ENCODE measurements around the gene POMGNT2.

The POMGNT2 gene

DNA sequence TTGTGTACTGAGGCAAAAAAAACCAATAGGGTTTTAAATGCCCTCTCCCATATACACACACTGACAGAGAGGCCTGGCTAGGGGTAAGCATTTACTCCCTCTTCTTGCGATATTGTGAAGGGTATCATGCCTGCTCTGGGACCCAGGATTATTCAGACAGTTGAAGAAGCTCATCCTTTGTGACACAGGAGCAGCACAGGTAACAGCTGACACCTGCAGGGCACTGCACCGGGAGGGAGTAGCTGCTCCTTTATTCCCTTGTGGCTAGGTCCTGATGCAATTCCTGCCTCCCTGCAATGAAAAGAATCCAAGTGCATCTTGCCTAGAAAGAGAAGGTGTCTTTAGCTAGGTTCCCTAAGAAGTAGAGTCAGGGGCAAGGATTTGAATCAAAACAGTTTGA is 23.4 kb downstream of the POMGNT2 start:
- DNase-seq (ENCODE audit: low spot score), result no peak
- TF ChIP-seq, protein P1, sequence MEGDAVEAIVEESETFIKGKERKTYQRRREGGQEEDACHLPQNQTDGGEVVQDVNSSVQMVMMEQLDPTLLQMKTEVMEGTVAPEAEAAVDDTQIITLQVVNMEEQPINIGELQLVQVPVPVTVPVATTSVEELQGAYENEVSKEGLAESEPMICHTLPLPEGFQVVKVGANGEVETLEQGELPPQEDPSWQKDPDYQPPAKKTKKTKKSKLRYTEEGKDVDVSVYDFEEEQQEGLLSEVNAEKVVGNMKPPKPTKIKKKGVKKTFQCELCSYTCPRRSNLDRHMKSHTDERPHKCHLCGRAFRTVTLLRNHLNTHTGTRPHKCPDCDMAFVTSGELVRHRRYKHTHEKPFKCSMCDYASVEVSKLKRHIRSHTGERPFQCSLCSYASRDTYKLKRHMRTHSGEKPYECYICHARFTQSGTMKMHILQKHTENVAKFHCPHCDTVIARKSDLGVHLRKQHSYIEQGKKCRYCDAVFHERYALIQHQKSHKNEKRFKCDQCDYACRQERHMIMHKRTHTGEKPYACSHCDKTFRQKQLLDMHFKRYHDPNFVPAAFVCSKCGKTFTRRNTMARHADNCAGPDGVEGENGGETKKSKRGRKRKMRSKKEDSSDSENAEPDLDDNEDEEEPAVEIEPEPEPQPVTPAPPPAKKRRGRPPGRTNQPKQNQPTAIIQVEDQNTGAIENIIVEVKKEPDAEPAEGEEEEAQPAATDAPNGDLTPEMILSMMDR (IDR thresholded peaks at IDR 0.05; ENCODE audit: extremely low read depth, missing control alignments), result no peak

DNA sequence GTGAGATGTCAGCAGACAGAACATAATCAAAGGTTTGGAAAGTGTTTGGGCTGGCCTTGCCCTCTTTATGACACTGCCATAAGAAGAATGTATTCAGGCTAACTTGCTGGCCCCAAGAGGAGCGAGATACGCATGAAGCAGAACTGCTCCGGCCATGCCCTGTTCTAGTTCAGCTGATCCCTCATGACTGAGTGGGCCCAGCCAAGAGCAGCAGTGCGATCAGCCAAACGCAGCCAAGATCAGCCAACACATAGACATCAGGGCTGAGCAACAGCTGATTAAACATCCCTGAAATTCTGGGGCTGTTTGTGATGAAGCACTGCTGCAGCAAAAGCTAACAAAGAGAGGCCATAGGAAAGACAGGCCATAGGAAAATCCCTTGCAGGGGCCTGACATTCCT is 24.1 kb downstream of the POMGNT2 start:
- TF ChIP-seq, protein P1 (IDR thresholded peaks at IDR 0.05; ENCODE audit: extremely low read depth, missing control alignments), result no peak
- no peak for DNase-seq (ENCODE audit: low spot score)

DNA sequence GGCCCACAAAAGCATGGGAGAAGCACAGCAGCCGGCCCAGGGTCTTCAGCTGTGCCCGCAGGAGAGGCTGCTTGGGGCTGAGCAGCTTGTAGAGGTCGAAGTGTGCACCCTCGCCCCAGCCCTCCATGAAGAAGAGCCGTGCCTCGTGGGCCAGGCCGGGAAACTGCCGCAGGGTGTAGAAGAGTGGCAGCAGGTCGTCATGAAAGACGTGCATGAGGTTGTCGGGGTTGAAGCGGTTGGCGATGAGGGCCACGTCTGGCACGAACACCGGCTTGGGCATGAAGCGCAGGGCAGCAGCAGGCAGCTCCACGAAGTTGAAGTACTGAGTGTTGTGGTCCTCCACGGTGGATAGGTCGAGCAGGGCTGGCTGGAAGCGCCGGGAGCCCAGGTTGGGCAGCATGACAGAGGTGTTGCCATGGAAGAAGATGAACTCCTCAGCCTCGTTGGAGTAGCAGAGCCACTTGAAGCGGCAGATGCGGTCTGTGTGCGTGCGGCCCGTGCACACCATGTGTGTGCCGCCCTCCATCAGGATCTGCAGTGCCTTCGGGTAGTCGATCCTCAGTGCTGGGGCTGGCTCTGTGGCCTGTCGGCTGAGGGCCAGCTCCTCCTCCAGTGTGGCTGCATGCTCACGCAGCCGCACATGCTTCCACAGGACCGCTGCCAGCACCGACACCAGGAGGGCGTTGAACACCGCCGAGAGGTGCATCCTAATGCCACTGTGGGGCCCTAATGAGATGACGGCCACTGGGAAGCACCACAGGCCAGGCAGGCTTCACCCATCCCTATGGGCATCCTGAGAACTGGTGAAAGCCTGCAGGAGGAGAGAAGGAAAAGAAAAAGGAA is 24.9 kb downstream of the POMGNT2 start:
- TF ChIP-seq, protein P1 (IDR thresholded peaks at IDR 0.05; ENCODE audit: extremely low read depth, missing control alignments), result no peak

DNA sequence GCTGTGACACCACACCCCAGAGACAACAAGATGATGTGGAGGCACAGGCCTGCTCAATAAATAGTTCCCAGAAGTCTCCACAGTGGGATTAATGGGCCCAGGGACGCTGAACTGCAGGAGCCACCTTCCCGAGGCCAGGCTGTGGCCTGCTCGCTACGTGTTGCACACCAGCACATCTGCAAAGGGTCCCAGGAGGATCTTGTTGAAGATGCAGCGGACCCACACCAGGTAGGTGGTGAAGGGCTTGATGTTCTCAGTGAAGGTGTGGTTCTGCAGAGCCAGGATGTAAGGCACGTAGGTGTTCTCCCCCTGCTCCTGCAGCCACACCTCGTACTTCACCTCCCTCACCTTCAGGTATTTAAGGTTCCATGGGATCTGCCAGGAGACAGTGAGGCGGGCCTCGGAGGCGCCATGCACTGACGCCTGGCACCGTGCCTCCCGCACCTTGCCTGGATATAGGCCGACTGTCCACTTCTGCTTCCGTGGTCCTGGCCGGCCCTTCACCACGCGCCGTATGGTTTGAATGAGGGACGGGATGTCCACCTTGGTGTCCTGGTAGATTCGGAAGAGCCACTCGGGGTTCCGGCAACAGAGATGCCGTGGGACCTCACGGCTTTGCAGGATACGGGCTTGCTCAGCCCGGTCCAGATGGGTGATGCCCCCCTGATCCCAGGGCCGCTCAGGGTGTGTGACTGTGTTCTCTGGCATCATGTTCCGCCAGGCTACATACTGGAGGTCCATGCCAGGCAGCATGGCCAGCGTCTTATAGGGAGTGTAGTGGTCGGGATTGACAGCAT is 26.1 kb downstream of the POMGNT2 start:
- TF ChIP-seq, protein P1 (IDR thresholded peaks at IDR 0.05; ENCODE audit: extremely low read depth, missing control alignments), result no peak

More for the DNA sequence above, 24.9 kb downstream of the POMGNT2 start:
- no peak for DNase-seq (ENCODE audit: low spot score)

DNA sequence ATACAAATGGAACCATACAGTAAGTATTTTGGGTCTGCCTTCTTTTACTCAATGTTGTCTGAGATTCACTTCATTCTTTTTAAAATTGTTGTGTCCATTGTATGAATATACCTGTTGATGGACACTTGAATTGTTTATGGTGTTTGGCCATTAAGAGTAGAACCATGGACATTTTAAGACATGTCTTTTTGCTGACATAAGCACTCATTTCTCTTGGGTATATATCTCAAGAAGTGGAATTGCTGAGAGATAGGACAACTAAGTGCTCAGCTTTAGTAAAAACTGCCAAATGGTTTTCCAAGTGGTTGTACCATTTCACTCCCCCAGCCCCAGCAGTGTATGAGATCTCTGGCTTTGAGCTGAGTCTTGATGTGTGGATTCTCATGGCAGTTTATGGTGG is 28.2 kb downstream of the POMGNT2 start:
- TF ChIP-seq, protein P1 (IDR thresholded peaks at IDR 0.05; ENCODE audit: extremely low read depth, missing control alignments), result no peak
- no peak for DNase-seq (ENCODE audit: low spot score)

More for the DNA sequence above, 26.1 kb downstream of the POMGNT2 start:
- DNase-seq (ENCODE audit: low spot score), result no peak

DNA sequence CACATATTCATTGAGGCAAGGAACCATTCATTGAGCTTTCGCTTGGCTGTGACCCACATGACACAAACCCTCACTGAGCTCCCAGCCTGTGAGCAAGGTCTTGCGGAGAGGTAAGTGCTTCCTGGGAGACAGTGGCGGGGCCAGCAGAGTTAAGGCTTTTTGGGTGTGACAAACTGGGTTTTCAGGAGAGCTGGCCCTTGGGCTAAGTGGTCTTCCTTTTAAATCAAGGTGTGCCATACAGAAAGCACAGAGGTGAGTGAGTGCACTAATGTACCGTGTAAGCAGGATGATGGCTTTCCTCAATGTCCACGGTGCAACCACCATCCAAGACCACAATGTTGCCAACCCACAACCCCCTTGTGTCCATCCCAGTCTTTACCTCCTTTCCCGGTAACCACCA is 28.6 kb downstream of the POMGNT2 start:
- no peak for DNase-seq (ENCODE audit: low spot score)
- TF ChIP-seq, protein P1 (IDR thresholded peaks at IDR 0.05; ENCODE audit: extremely low read depth, missing control alignments), result no peak

DNA sequence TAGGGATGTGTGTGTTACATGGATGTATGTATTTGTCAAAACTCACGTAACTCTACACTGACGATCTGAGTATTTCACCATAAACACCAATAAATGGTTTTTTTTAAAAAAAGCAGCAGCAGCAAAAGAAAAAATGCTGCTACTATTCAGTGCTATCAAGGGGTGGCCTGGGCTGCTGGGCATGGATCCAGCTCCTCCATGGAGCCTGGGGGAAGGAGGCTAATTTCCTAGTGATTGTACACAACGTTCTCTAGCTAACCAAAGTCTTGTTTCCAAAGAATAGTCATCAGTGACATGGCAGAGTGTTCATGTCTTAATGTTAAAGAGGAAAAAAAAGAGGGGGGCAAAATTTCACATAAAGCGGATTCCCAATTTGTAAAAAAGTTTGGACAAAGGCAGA is 29.0 kb downstream of the POMGNT2 start:
- no peak for DNase-seq (ENCODE audit: low spot score)
- TF ChIP-seq, protein P1 (IDR thresholded peaks at IDR 0.05; ENCODE audit: extremely low read depth, missing control alignments), result no peak
